ENCODE measurements around the gene PKIG. TPM values are rescaled to one million over a fixed set of nuclear protein-coding genes. Genes with fewer than 3 reads are reported as not detected.
"Not testable (repeated sequence)": the region's sequence is repeated elsewhere in the genome, so short reads cannot be mapped to it uniquely, and the experiment has no call there.

The PKIG gene
- total RNA-seq, 1 donor from 2014 or later: 1.4 TPM

DNA sequence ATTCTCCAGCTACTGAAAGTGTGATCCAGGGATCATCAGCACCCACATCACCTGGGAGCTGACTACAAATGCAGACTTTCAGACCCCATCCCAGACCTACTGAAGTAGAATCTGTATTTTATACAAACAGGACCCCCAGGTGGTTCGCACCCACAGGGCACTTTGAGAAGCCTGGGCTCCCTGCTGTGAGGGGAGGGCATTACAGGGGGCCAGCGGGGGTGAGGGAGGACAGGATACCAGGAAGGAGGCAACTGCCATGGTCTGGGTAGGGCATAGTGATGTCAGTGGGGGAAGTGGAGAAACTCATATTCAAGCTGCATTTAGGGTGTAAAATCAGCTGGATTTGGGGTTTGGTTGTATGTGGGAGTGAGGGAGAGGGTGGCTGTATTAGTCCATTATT lies 71.2 kb downstream of the PKIG start:
- intact Hi-C loops (cut with micrococcal nuclease): no loop called here
- no peak for DNase-seq (ENCODE audit: low spot score)
- Mint-ChIP-seq H3K9me3 (no peaks in the 10 kb centered on the region), H3K4me3 (ENCODE audit: low read depth) (peak overlapping the region; percentile 51), H3K36me3 (ENCODE audit: low read depth) (peaks cover 21% of the 10 kb centered on the region), H3K4me1 (ENCODE audit: low read depth) (peaks cover 25% of the 10 kb centered on the region), H3K27me3 (ENCODE audit: low read depth) (peaks cover 4% of the 10 kb centered on the region), H3K27ac (peak overlapping the region; percentile 9)

GRCh38 chr20:44654210-44654609 lies 71.8 kb downstream of the PKIG start:
- Mint-ChIP-seq H3K4me1 (ENCODE audit: low read depth) (peaks cover 19% of the 10 kb centered on the region), H3K36me3 (ENCODE audit: low read depth) (peaks cover 28% of the 10 kb centered on the region)
- H3K9me3 Mint-ChIP-seq; DNase-seq (ENCODE audit: low spot score); H3K27me3 Mint-ChIP-seq (ENCODE audit: low read depth); H3K4me3 Mint-ChIP-seq (ENCODE audit: low read depth); H3K27ac Mint-ChIP-seq; intact Hi-C loops (cut with micrococcal nuclease): not testable (repeated sequence)

DNA sequence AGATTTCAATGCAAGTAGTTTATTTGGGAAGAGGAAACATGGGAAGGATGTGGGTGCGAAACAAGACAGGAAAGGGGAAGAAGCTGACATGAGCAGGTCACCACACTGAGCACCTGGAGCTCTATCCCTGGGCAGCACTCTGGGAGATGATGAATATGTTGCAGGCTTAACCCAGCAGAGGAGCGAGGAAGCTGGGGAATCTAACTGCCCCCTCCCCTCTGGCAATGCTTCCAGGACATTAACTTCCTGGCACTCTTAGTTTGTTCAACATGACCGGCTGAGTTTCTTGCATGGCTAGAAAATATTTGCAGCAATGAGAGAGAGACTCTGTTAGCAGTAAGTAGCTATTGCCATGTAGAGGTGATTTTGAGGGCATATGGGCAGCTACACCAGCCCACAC lies 74.1 kb downstream of the PKIG start:
- Mint-ChIP-seq H3K36me3 (ENCODE audit: low read depth) (peaks cover 34% of the 10 kb centered on the region), H3K27ac (no peak overlapping the region), H3K4me1 (ENCODE audit: low read depth) (peaks cover 10% of the 10 kb centered on the region), H3K9me3 (no peaks in the 10 kb centered on the region), H3K4me3 (ENCODE audit: low read depth) (no peak overlapping the region), H3K27me3 (ENCODE audit: low read depth) (peaks cover 4% of the 10 kb centered on the region)
- intact Hi-C loops (cut with micrococcal nuclease): no loop called here
- DNase-seq (ENCODE audit: low spot score): no peak

DNA sequence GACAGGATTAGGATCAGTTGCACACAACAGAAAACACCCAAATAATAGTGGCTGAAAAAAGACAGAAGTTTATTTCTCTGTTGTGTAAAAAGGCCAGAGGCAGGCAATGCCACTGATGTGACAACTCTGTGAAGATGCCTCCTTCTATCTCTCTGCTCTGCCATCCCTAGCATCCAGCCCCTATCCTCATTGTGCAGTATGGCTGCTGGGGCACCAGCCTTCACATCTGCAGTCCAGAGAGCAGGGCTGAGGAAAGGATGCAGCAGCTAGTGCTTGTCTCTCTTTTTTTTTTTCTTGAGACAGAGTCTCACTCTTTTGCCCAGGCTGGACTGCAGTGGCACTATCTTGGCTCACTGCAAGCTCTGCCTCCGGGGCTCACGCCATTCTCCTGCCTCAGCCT lies 75.5 kb downstream of the PKIG start:
- H3K4me3 Mint-ChIP-seq (ENCODE audit: low read depth): no peak overlapping the region
- intact Hi-C loops (cut with micrococcal nuclease): no loop called here
- peaks cover 10% of the 10 kb centered on the region for H3K4me1 Mint-ChIP-seq (ENCODE audit: low read depth)
- no peaks in the 10 kb centered on the region for H3K9me3 Mint-ChIP-seq
- H3K27ac Mint-ChIP-seq: no peak overlapping the region
- H3K36me3 Mint-ChIP-seq (ENCODE audit: low read depth): peaks cover 31% of the 10 kb centered on the region
- DNase-seq (ENCODE audit: low spot score): no peak
- peaks cover 4% of the 10 kb centered on the region for H3K27me3 Mint-ChIP-seq (ENCODE audit: low read depth)

DNA sequence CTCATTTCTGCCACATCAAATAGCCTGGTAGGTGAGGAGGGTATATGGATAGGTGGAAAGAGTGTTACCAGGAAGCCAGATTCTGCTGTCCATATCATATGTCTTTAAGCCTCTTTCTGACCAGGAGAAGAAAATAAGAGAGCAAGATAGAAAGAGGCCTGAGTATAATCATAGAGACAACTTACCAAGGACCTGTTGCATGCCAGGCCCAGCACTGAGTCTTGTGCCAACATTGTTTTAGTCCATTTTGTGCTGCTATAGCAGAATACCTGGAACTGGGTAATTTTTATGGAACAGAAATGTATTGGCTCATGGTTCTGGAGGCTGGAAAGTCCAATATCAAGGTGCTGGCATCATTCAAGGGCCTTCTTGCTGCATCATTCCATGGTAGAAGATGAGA lies 76.4 kb downstream of the PKIG start:
- Mint-ChIP-seq H3K27me3 (ENCODE audit: low read depth) (peaks cover 1% of the 10 kb centered on the region), H3K9me3 (no peaks in the 10 kb centered on the region), H3K4me3 (ENCODE audit: low read depth) (no peak overlapping the region), H3K27ac (no peak overlapping the region), H3K4me1 (ENCODE audit: low read depth) (peaks cover 6% of the 10 kb centered on the region), H3K36me3 (ENCODE audit: low read depth) (peaks cover 23% of the 10 kb centered on the region)
- no peak for DNase-seq (ENCODE audit: low spot score)
- intact Hi-C loops (cut with micrococcal nuclease): no loop called here

DNA sequence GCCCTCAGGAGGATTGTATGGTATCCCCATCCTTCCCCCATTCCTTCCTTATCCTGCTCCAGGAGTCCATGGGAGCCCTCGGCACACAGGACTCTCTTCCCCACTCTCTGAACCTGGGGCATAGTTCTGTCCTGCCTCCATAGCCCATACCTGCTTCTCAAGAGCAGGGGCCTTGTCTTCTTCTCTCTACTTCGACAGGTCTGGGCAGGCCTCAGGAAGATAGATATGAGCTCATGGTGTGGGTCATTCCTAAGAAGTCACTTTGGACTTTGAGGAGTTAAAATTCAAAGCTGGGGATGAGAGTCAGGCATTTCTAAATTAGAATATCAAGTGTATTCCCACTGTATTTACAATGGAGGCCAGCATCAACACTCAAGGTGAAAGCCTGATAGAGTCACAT lies 77.6 kb downstream of the PKIG start:
- DNase-seq (ENCODE audit: low spot score): no peak
- Mint-ChIP-seq H3K27ac (no peak overlapping the region), H3K4me1 (ENCODE audit: low read depth) (peaks cover 6% of the 10 kb centered on the region), H3K36me3 (ENCODE audit: low read depth) (peaks cover 18% of the 10 kb centered on the region), H3K27me3 (ENCODE audit: low read depth) (no peaks in the 10 kb centered on the region), H3K4me3 (ENCODE audit: low read depth) (no peak overlapping the region), H3K9me3 (no peaks in the 10 kb centered on the region)
- intact Hi-C loops (cut with micrococcal nuclease): no loop called here

GRCh38 chr20:44660581-44660980 lies 78.2 kb downstream of the PKIG start:
- H3K36me3 Mint-ChIP-seq (ENCODE audit: low read depth): peaks cover 18% of the 10 kb centered on the region
- no peak overlapping the region for H3K4me3 Mint-ChIP-seq (ENCODE audit: low read depth)
- no peak overlapping the region for H3K27ac Mint-ChIP-seq
- intact Hi-C loops (cut with micrococcal nuclease): no loop called here
- no peaks in the 10 kb centered on the region for H3K9me3 Mint-ChIP-seq
- peaks cover 6% of the 10 kb centered on the region for H3K4me1 Mint-ChIP-seq (ENCODE audit: low read depth)
- DNase-seq (ENCODE audit: low spot score): no peak
- no peaks in the 10 kb centered on the region for H3K27me3 Mint-ChIP-seq (ENCODE audit: low read depth)

DNA sequence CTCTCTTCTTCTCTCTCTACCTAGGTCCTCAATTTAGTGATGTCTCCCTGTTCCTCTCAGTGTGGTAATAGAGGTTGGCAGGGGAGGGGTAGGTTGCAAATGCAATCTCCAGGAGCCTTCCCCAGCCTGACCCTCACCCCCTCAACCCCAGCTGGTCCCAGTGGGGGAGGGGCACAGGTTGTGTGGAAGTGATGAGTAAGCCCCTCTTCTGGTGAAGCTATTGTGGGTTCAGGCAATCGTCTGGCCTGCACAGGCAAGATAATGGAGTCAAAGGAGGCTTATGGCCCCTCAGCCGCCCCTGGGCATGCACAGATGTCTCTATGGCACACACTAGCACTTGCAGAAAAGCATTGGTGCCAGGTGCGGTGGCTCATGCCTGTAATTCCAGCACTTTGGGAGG lies 79.9 kb downstream of the PKIG start:
- Mint-ChIP-seq H3K9me3 (no peaks in the 10 kb centered on the region), H3K4me1 (ENCODE audit: low read depth) (peaks cover 6% of the 10 kb centered on the region), H3K36me3 (ENCODE audit: low read depth) (peaks cover 18% of the 10 kb centered on the region), H3K27me3 (ENCODE audit: low read depth) (no peaks in the 10 kb centered on the region), H3K4me3 (ENCODE audit: low read depth) (no peak overlapping the region), H3K27ac (no peak overlapping the region)
- intact Hi-C loops (cut with micrococcal nuclease): no loop called here
- DNase-seq (ENCODE audit: low spot score): no peak

DNA sequence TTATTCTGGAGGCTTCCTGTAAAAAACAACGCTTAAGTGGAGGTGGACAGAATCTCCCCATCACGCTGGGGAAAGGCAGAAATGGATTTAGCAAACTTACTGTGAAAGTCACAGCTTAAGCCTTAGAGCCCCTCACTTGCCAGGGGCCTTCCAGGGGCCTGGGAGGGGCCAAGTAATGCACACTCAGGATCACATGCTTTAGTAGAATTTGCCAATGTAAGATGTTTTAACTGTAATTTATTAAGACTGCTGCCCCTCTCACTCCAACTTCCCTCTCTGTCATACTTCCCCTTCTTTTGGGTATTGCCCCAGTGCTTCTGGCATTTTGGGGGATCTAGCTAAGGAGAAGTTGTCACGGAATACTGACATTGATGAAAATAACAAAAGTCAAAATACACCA lies 81.8 kb downstream of the PKIG start:
- intact Hi-C loops (cut with micrococcal nuclease): no loop called here
- H3K4me3 Mint-ChIP-seq (ENCODE audit: low read depth): no peak overlapping the region
- H3K27me3 Mint-ChIP-seq (ENCODE audit: low read depth): no peaks in the 10 kb centered on the region
- no peaks in the 10 kb centered on the region for H3K9me3 Mint-ChIP-seq
- H3K4me1 Mint-ChIP-seq (ENCODE audit: low read depth): peaks cover 6% of the 10 kb centered on the region
- no peak for DNase-seq (ENCODE audit: low spot score)
- peaks cover 7% of the 10 kb centered on the region for H3K36me3 Mint-ChIP-seq (ENCODE audit: low read depth)
- no peak overlapping the region for H3K27ac Mint-ChIP-seq

GRCh38 chr20:44666066-44666465 lies 83.7 kb downstream of the PKIG start:
- intact Hi-C loops (cut with micrococcal nuclease): no loop called here
- Mint-ChIP-seq H3K27me3 (ENCODE audit: low read depth) (peaks cover 1% of the 10 kb centered on the region), H3K9me3 (no peaks in the 10 kb centered on the region), H3K36me3 (ENCODE audit: low read depth) (no peaks in the 10 kb centered on the region), H3K4me3 (ENCODE audit: low read depth) (no peak overlapping the region), H3K4me1 (ENCODE audit: low read depth) (peaks cover 17% of the 10 kb centered on the region), H3K27ac (no peak overlapping the region)
- no peak for DNase-seq (ENCODE audit: low spot score)

Other genes starting within 250 kb of the PKIG start
- gene R3HDML, start 245.5 kb upstream of the PKIG start, total RNA-seq: not detected in 2 replicates
- not detected in 2 replicates for gene HNF4A, start 226.9 kb upstream of the PKIG start, total RNA-seq
- 19.7 and 20.8 TPM in 2 replicates for gene TTPAL, start 106.7 kb upstream of the PKIG start, total RNA-seq
- 51.2 and 52.5 TPM in 2 replicates for gene SERINC3, start 60.5 kb upstream of the PKIG start, total RNA-seq
- gene ADA, start 69.1 kb downstream of the PKIG start, total RNA-seq: 33.3 and 34.5 TPM in 2 replicates
- not detected in 2 replicates for gene CCN5, start 132.8 kb downstream of the PKIG start, total RNA-seq
- 0.16 and 0.34 TPM in 2 replicates for gene KCNK15, start 163.3 kb downstream of the PKIG start, total RNA-seq
- gene RIMS4, start 228.0 kb downstream of the PKIG start, total RNA-seq: not detected in 2 replicates

Data from activated T-helper 2 cell treated with anti-CD3 and anti-CD28 coated beads, Interferon-gamma antibody, Interleukin-2, Interleukin-4, amounts not matched to agents 10 μg/mL and 5 μg/mL and 100 μg/mL, durations not matched to agents 14 hours and 24 hours and 36 hours (primary cell).